Stimulated activated memory B cell treated with anti-CD40 and anti-IgM and Interleukin-4, amounts not matched to agents 10 μg/mL and 1 μg/mL and 100 μg/mL, for 72 hours (primary cell): ENCODE data around the gene CNMD.
"Not testable (repeated sequence)": the region's sequence is repeated elsewhere in the genome, so short reads cannot be mapped to it uniquely, and the experiment has no call there.

Experiments
- ATAC-seq: fragments of 150-1000 bp; cut with Tn5 transposase; 2 replicates; pipeline ENCODE4 v1.10.0; 2021
- H3K27ac Mint-ChIP-seq: one replicate; pipeline ENCODE4 v1.8.0; 2022; ENCODE audit warnings: mild to moderate bottlenecking, mixed read lengths
- H3K27me3 Mint-ChIP-seq: one replicate; pipeline ENCODE4 v1.8.0; 2022; ENCODE audit warnings: mixed read lengths
- H3K36me3 Mint-ChIP-seq: one replicate; pipeline ENCODE4 v1.8.0; 2022; ENCODE audit warnings: mixed read lengths
- H3K4me1 Mint-ChIP-seq: one replicate; pipeline ENCODE4 v1.8.0; 2022; ENCODE audit warnings: mixed read lengths
- H3K4me3 Mint-ChIP-seq: one replicate; pipeline ENCODE4 v1.8.0; 2022; ENCODE audit warnings: mild to moderate bottlenecking, moderate library complexity, mixed read lengths
- H3K9me3 Mint-ChIP-seq: one replicate; pipeline ENCODE4 v1.8.0; 2022; ENCODE audit warnings: mixed read lengths

CNMD gene

GRCh38 chr13:52726258-52726657, 13.4 kb downstream of the CNMD start:
- H3K4me3 Mint-ChIP-seq = no peak overlapping the region
- no peaks in the 10 kb centered on the region for H3K36me3 Mint-ChIP-seq
- H3K27me3 Mint-ChIP-seq = peaks cover 28% of the 10 kb centered on the region
- H3K27ac Mint-ChIP-seq = no peak overlapping the region
- no peak for ATAC-seq
- H3K9me3 Mint-ChIP-seq = peaks cover 8% of the 10 kb centered on the region
- H3K4me1 Mint-ChIP-seq = no peaks in the 10 kb centered on the region

GRCh38 chr13:52725302-52725701, 14.3 kb downstream of the CNMD start:
- no peaks in the 10 kb centered on the region for H3K36me3 Mint-ChIP-seq

GRCh38 chr13:52723181-52723580, 16.4 kb downstream of the CNMD start:
- ATAC-seq = no peak

More at GRCh38 chr13:52725302-52725701, 14.3 kb downstream of the CNMD start:
- H3K27ac Mint-ChIP-seq = no peak overlapping the region
- H3K9me3 Mint-ChIP-seq = peaks cover 8% of the 10 kb centered on the region
- H3K4me1 Mint-ChIP-seq = no peaks in the 10 kb centered on the region
- no peak overlapping the region for H3K4me3 Mint-ChIP-seq
- no peak for ATAC-seq
- H3K27me3 Mint-ChIP-seq = peaks cover 32% of the 10 kb centered on the region

GRCh38 chr13:52721356-52721755, 18.3 kb downstream of the CNMD start:
- H3K36me3 Mint-ChIP-seq, H3K4me3 Mint-ChIP-seq, ATAC-seq, H3K27ac Mint-ChIP-seq, H3K4me1 Mint-ChIP-seq: not testable (repeated sequence)
- Mint-ChIP-seq H3K9me3 (peaks cover 15% of the 10 kb centered on the region), H3K27me3 (peaks cover 64% of the 10 kb centered on the region)

More at GRCh38 chr13:52723181-52723580, 16.4 kb downstream of the CNMD start:
- no peak overlapping the region for H3K4me3 Mint-ChIP-seq
- H3K4me1 Mint-ChIP-seq = no peaks in the 10 kb centered on the region
- H3K9me3 Mint-ChIP-seq = peaks cover 14% of the 10 kb centered on the region
- H3K36me3 Mint-ChIP-seq = no peaks in the 10 kb centered on the region
- peaks cover 53% of the 10 kb centered on the region for H3K27me3 Mint-ChIP-seq
- no peak overlapping the region for H3K27ac Mint-ChIP-seq

GRCh38 chr13:52720904-52721303, 18.7 kb downstream of the CNMD start:
- H3K36me3 Mint-ChIP-seq, H3K27ac Mint-ChIP-seq, ATAC-seq, H3K4me3 Mint-ChIP-seq, H3K4me1 Mint-ChIP-seq: not testable (repeated sequence)
- Mint-ChIP-seq H3K27me3 (peaks cover 61% of the 10 kb centered on the region), H3K9me3 (peaks cover 14% of the 10 kb centered on the region)

- no peak for ATAC-seq
- Mint-ChIP-seq H3K9me3 (peaks cover 9% of the 10 kb centered on the region), H3K4me3 (no peak overlapping the region), H3K27me3 (peaks cover 23% of the 10 kb centered on the region), H3K36me3 (no peaks in the 10 kb centered on the region), H3K27ac (no peak overlapping the region), H3K4me1 (no peaks in the 10 kb centered on the region)
Observed at GRCh38 chr13:52713894-52714293, 25.7 kb downstream of the CNMD start.

GRCh38 chr13:52712385-52712784, 27.2 kb downstream of the CNMD start:
- Mint-ChIP-seq H3K4me3 (no peak overlapping the region), H3K36me3 (no peaks in the 10 kb centered on the region), H3K27ac (no peak overlapping the region), H3K9me3 (peaks cover 6% of the 10 kb centered on the region), H3K4me1 (no peaks in the 10 kb centered on the region), H3K27me3 (peaks cover 8% of the 10 kb centered on the region)
- no peak for ATAC-seq

GRCh38 chr13:52711286-52711685, 28.3 kb downstream of the CNMD start:
- Mint-ChIP-seq H3K4me1 (no peaks in the 10 kb centered on the region), H3K4me3 (no peak overlapping the region), H3K27me3 (no peaks in the 10 kb centered on the region), H3K36me3 (no peaks in the 10 kb centered on the region), H3K27ac (no peak overlapping the region), H3K9me3 (no peaks in the 10 kb centered on the region)
- ATAC-seq = no peak

GRCh38 chr13:52708266-52708665, 31.4 kb downstream of the CNMD start:
- H3K36me3 Mint-ChIP-seq, H3K4me1 Mint-ChIP-seq, ATAC-seq, H3K9me3 Mint-ChIP-seq, H3K27me3 Mint-ChIP-seq, H3K27ac Mint-ChIP-seq, H3K4me3 Mint-ChIP-seq: not testable (repeated sequence)

- ATAC-seq = no peak
- H3K9me3 Mint-ChIP-seq = no peaks in the 10 kb centered on the region
- H3K4me3 Mint-ChIP-seq = no peak overlapping the region
- no peaks in the 10 kb centered on the region for H3K27me3 Mint-ChIP-seq
- H3K36me3 Mint-ChIP-seq = no peaks in the 10 kb centered on the region
- H3K4me1 Mint-ChIP-seq = no peaks in the 10 kb centered on the region
- no peak overlapping the region for H3K27ac Mint-ChIP-seq
Observed at GRCh38 chr13:52707375-52707774, 32.2 kb downstream of the CNMD start.

GRCh38 chr13:52706081-52706480, 33.5 kb downstream of the CNMD start:
- Mint-ChIP-seq H3K9me3 (no peaks in the 10 kb centered on the region), H3K27me3 (no peaks in the 10 kb centered on the region), H3K36me3 (no peaks in the 10 kb centered on the region), H3K27ac (no peak overlapping the region), H3K4me3 (no peak overlapping the region), H3K4me1 (no peaks in the 10 kb centered on the region)
- ATAC-seq = no peak

- no peaks in the 10 kb centered on the region for H3K4me1 Mint-ChIP-seq
- H3K4me3 Mint-ChIP-seq = no peak overlapping the region
- no peaks in the 10 kb centered on the region for H3K36me3 Mint-ChIP-seq
- no peaks in the 10 kb centered on the region for H3K27me3 Mint-ChIP-seq
- H3K27ac Mint-ChIP-seq = no peak overlapping the region
- H3K9me3 Mint-ChIP-seq = no peaks in the 10 kb centered on the region
- ATAC-seq = no peak
Observed at GRCh38 chr13:52703482-52703881, 36.1 kb downstream of the CNMD start.

GRCh38 chr13:52701728-52702465, 37.7 kb downstream of the CNMD start:
- Mint-ChIP-seq H3K27me3 (no peaks in the 10 kb centered on the region), H3K4me1 (no peaks in the 10 kb centered on the region), H3K36me3 (no peaks in the 10 kb centered on the region), H3K27ac (no peak overlapping the region), H3K9me3 (no peaks in the 10 kb centered on the region), H3K4me3 (no peak overlapping the region)
- ATAC-seq = no peak

GRCh38 chr13:52696566-52696965, 43.1 kb downstream of the CNMD start:
- Mint-ChIP-seq H3K4me3 (no peak overlapping the region), H3K9me3 (no peaks in the 10 kb centered on the region), H3K27me3 (no peaks in the 10 kb centered on the region), H3K27ac (no peak overlapping the region), H3K36me3 (peaks cover 14% of the 10 kb centered on the region), H3K4me1 (no peaks in the 10 kb centered on the region)
- no peak for ATAC-seq

- Mint-ChIP-seq H3K36me3 (peaks cover 21% of the 10 kb centered on the region), H3K9me3 (no peaks in the 10 kb centered on the region), H3K27ac (no peak overlapping the region), H3K4me3 (no peak overlapping the region), H3K4me1 (no peaks in the 10 kb centered on the region), H3K27me3 (no peaks in the 10 kb centered on the region)
- no peak for ATAC-seq
Observed at GRCh38 chr13:52695856-52696255, 43.8 kb downstream of the CNMD start.

GRCh38 chr13:52686376-52686775, 53.2 kb downstream of the CNMD start:
- H3K27me3 Mint-ChIP-seq = no peaks in the 10 kb centered on the region
- no peaks in the 10 kb centered on the region for H3K4me1 Mint-ChIP-seq
- peaks cover 73% of the 10 kb centered on the region for H3K36me3 Mint-ChIP-seq
- H3K27ac Mint-ChIP-seq = no peak overlapping the region
- no peak for ATAC-seq
- no peaks in the 10 kb centered on the region for H3K9me3 Mint-ChIP-seq
- no peak overlapping the region for H3K4me3 Mint-ChIP-seq
